Lower lobe of right lung (tissue), 2 donors: ENCODE measurements around the gene ADCY5. TPM values are rescaled to one million over a fixed set of nuclear protein-coding genes. Genes with fewer than 3 reads are reported as not detected.

Experiments used
- ATAC-seq, 2 donors: fragments of 200-7000 bp; cut with Tn5 transposase; one replicate each; pipeline ENCODE4 v1.9.1; 2020 to 2022; ENCODE audit warnings: mild to moderate bottlenecking in 2 of 2, moderate library complexity in 2 of 2
- DNase-seq: peaks from one replicate; pipeline ENCODE4 v3.0.0-alpha.2; 2020
- H3K27ac ChIP-seq: fragments of 200-600 bp; one replicate; pipeline ENCODE4 v1.8.0; 2022
- H3K27me3 ChIP-seq: fragments of 200-600 bp; one replicate; pipeline ENCODE4 v1.8.0; 2022; ENCODE audit warnings: low read depth
- H3K36me3 ChIP-seq: fragments of 200-600 bp; one replicate; pipeline ENCODE4 v1.8.0; 2022; ENCODE audit warnings: mild to moderate bottlenecking
- H3K4me1 ChIP-seq: fragments of 200-600 bp; one replicate; pipeline ENCODE4 v1.8.0; 2022
- H3K4me3 ChIP-seq: fragments of 200-600 bp; one replicate; pipeline ENCODE4 v1.8.0; 2022; ENCODE audit warnings: mild to moderate bottlenecking
- H3K9me3 ChIP-seq: fragments of 200-600 bp; one replicate; pipeline ENCODE4 v1.8.0; 2022
- CTCF ChIP-seq: fragments of 200-600 bp; IDR thresholded peaks from one replicate; pipeline ENCODE4 v1.8.0; 2022; ENCODE audit warnings: antibody characterized with exemption, mild to moderate bottlenecking
- intact Hi-C: fragments of 100-400 bp; cut with DNase I; formaldehyde crosslinking; loops from one replicate; pipeline ENCODE4 v1.11.0; 2022
- total RNA-seq: library from RNA; stranded (reverse); fragmentation: NEBNext Ultra II Directional; extraction: Animal tissue kit (Norgen Biotek cat#: 25700); gene quantifications from one replicate; pipeline ENCODE4 v1.2.1, GENCODE V29; 2021
- donor health status: DM: no; HTN: yes; CAD: no; lungs with severe emphysema.

The ADCY5 gene
- total RNA-seq, 1 donor from 2014 or later = 5.6 TPM

GRCh38 chr3:123429362-123430125, 19.3 kb downstream of the ADCY5 start:
- Histone ChIP-seq H3K27me3 (peaks cover 3% of the 10 kb centered on the region), H3K36me3 (no peaks in the 10 kb centered on the region), H3K27ac (no peak overlapping the region), H3K4me1 (peaks cover 5% of the 10 kb centered on the region), H3K9me3 (no peaks in the 10 kb centered on the region), H3K4me3 (no peak overlapping the region)
- DNase-seq (no peak), ATAC-seq (no peak)
- intact Hi-C loops = no loop called here
- TF ChIP-seq CTCF = no peak

DNA sequence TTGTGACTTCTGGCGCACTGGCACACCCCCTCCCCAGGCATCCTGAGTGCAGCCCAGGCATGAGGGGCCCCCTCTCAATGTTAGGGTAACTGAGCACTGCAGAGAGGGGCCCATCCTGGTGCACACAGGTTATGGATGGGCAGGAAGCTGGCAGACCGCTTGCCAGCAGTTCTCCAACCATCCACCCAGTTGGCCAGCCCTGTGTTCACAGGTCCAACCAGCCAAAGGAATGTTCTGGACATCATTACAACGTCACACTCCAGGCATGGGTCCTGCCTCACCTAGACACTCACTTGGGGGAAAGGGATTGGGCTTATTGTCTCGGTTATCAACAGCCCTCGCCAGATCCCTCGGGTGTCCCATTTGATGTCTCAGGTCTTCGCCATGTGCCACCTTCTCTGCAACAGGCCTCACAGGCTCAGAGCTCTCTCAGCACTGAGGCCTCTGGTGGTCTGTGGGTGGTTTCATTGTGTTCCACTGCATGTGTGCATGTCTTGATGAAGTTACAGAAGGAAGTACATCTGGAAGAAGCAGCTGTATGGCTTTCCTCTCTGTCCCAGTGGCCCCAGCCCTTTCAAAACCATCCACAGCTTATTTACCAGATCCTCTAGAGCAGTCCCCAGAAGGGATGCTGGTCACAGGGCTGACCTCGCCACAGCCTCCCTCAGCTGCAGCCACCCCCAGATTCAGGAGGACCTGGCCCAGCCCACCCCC, 23.7 kb downstream of the ADCY5 start:
- intact Hi-C loops = no loop called here
- no peak for ATAC-seq

DNA sequence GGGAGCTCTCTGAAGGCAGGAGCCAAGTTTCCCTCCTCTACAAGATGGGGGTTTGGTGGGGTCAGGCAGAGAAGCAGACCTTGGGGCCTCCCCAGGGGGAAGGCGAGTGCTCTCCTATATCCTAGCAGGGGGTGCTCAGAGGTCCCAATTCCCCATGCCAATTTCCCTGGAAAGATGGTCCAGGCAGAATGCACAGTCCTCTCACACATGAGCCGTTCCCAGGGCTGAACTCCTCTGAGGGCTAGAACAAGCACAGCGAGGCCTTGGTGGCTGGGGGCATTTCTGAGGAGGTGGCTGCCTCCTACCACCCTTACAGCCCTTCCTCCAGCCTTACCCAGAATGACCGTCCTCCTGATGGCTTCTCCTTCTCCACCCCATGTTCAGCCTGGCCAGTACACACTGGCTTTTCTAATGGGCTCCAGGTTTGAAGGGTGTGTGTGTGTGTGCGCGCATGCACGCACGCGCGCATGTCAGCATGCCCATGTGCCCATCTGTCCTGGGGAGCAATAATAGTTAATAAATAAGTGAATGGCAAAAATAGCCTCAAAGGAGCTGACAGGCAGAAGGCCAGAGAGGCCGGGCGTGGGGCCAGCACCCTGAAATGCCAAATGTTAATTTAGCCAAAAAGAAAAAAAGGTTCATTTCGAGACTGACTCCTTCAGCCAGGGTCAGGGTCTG, 24.4 kb downstream of the ADCY5 start:
- H3K4me3 ChIP-seq = no peak overlapping the region
- ATAC-seq (no peak), DNase-seq (no peak)
- H3K9me3 ChIP-seq = no peaks in the 10 kb centered on the region
- intact Hi-C loops = no loop called here
- no peaks in the 10 kb centered on the region for H3K36me3 ChIP-seq
- H3K27me3 ChIP-seq = peaks cover 3% of the 10 kb centered on the region
- H3K27ac ChIP-seq = no peak overlapping the region
- H3K4me1 ChIP-seq = peaks cover 6% of the 10 kb centered on the region
- TF ChIP-seq CTCF = no peak

More for the DNA sequence above, 23.7 kb downstream of the ADCY5 start:
- no peak overlapping the region for H3K27ac ChIP-seq
- H3K36me3 ChIP-seq = no peaks in the 10 kb centered on the region
- H3K9me3 ChIP-seq = no peaks in the 10 kb centered on the region
- no peak for DNase-seq
- H3K4me3 ChIP-seq = no peak overlapping the region
- H3K27me3 ChIP-seq = peaks cover 3% of the 10 kb centered on the region
- no peak for TF ChIP-seq CTCF
- peaks cover 6% of the 10 kb centered on the region for H3K4me1 ChIP-seq

DNA sequence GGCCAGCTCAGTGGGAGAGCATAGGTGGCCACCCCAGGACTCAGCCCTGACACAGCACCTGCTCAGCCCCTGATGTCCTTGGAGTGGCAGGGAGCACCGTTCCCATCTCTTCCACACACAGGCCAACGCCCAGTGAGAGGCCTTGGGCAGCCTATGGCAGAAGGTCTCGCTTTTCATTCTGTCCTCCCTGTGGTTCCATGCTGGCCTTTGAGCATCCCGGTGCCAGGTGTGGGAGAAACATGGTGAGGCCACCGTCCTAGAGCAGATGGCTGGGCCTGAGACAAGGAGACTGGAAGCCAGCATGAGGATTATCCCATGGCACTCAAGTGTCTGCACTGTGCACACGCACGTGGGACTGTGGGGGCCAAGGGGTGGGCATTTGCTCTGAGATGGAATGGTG, 25.1 kb downstream of the ADCY5 start:
- Histone ChIP-seq H3K27ac (no peak overlapping the region), H3K9me3 (no peaks in the 10 kb centered on the region), H3K27me3 (no peaks in the 10 kb centered on the region), H3K4me3 (no peak overlapping the region), H3K4me1 (peaks cover 6% of the 10 kb centered on the region), H3K36me3 (no peaks in the 10 kb centered on the region)
- ATAC-seq (no peak), DNase-seq (no peak)
- intact Hi-C loops = no loop called here
- TF ChIP-seq CTCF = no peak

DNA sequence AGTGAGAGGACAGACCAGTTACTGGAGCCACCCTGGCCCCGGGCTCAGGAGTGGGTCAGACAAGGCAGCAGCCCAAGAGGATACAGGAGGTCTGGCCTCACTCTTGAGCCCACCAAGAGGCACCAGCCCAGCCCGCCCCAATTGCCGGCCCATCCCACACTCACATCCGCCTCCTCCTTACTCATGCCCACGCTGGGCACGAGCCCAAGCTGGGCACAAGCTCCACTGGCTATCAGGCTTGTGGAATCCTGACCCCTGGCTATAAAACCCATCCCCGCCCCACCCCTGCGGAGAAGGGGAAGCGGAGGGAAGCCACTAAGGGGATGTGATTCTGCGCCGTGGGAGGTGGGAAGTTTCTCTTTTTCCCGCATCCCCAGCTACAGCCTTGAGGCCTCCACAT, 25.9 kb downstream of the ADCY5 start:
- no peak overlapping the region for H3K27ac ChIP-seq
- no peaks in the 10 kb centered on the region for H3K9me3 ChIP-seq
- no peak overlapping the region for H3K4me3 ChIP-seq
- DNase-seq = no peak
- ATAC-seq = no peak
- intact Hi-C loops = no loop called here
- H3K36me3 ChIP-seq = no peaks in the 10 kb centered on the region
- no peak for TF ChIP-seq CTCF
- H3K27me3 ChIP-seq = no peaks in the 10 kb centered on the region
- H3K4me1 ChIP-seq = peaks cover 6% of the 10 kb centered on the region
